ENCODE data around the gene PCNX2.
"Not testable (repeated sequence)": the region's sequence is repeated elsewhere in the genome, so short reads cannot be mapped to it uniquely, and the experiment has no call there.

The PCNX2 gene

DNA sequence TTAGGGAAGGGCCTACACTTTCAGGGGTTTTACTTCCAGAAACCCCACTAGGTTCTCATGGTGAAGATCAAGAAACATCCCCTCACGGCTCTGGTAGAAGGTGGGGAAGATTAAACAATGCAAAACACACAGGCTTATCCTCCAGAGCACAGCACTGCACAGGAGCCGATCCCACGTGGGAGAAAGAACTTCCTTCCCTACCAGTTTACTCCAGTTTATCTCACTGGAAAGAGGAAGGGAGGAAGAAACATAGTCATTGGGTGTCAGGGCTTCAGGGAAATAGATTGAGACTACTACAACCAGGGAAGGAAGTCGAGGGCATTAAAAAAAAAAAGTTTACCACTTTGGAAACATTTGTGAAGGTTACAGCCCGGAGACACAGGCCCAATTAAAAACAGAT is 180.7 kb downstream of the PCNX2 start:
- no peak overlapping the region for H3K4me3 ChIP-seq (replicated peaks; ENCODE audit: low read depth, low read length)
- DNase-seq (ENCODE audit: extremely low read depth, low read depth) = no peak
- TF ChIP-seq CTCF (IDR thresholded peaks at IDR 0.05; ENCODE audit: low read depth, low read length, missing control alignments) = no peak

GRCh38 chr1:233114159-233114558 is 181.4 kb downstream of the PCNX2 start:
- no peak overlapping the region for H3K4me3 ChIP-seq (replicated peaks; ENCODE audit: low read depth, low read length)

GRCh38 chr1:233113009-233113879 is 182.3 kb downstream of the PCNX2 start:
- no peak overlapping the region for H3K4me3 ChIP-seq (replicated peaks; ENCODE audit: low read depth, low read length)
- TF ChIP-seq CTCF (IDR thresholded peaks at IDR 0.05; ENCODE audit: low read depth, low read length, missing control alignments) = no peak

More at GRCh38 chr1:233114159-233114558, 181.4 kb downstream of the PCNX2 start:
- DNase-seq (ENCODE audit: extremely low read depth, low read depth) = no peak
- no peak for TF ChIP-seq CTCF (IDR thresholded peaks at IDR 0.05; ENCODE audit: low read depth, low read length, missing control alignments)

GRCh38 chr1:233112186-233113008 is 183.1 kb downstream of the PCNX2 start:
- no peak for TF ChIP-seq CTCF (IDR thresholded peaks at IDR 0.05; ENCODE audit: low read depth, low read length, missing control alignments)
- H3K4me3 ChIP-seq (replicated peaks; ENCODE audit: low read depth, low read length) = no peak overlapping the region
- no peak for DNase-seq (ENCODE audit: extremely low read depth, low read depth)

More at GRCh38 chr1:233113009-233113879, 182.3 kb downstream of the PCNX2 start:
- peak; percentile 99 for DNase-seq (ENCODE audit: extremely low read depth, low read depth)

DNA sequence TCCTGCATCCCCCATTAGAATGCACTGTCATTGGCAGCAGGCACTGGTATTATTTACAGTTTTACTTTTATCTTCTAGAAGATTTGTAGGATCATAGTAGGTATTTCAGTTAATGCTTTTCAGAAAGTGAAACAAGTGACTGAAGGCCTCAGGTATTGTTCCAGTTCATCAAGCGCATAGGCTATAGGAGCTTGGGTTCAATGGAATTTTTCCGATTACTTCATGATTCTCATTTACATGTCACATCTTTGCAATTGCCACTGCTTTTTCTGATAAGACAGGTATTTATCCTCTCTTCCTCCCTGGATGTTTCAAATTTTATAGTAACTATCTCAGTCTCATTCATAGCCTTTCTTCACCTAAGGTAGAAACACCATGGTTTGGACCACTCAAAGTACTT is 183.8 kb downstream of the PCNX2 start:
- H3K4me3 ChIP-seq (replicated peaks; ENCODE audit: low read depth, low read length) = no peak overlapping the region
- no peak for TF ChIP-seq CTCF (IDR thresholded peaks at IDR 0.05; ENCODE audit: low read depth, low read length, missing control alignments)
- no peak for DNase-seq (ENCODE audit: extremely low read depth, low read depth)

- no peak for TF ChIP-seq CTCF (IDR thresholded peaks at IDR 0.05; ENCODE audit: low read depth, low read length, missing control alignments)
- no peak overlapping the region for H3K4me3 ChIP-seq (replicated peaks; ENCODE audit: low read depth, low read length)
- no peak for DNase-seq (ENCODE audit: extremely low read depth, low read depth)
Observed at GRCh38 chr1:233109096-233109495, 186.4 kb downstream of the PCNX2 start.

GRCh38 chr1:233107716-233108130 is 187.8 kb downstream of the PCNX2 start:
- not testable (repeated sequence) for H3K4me3 ChIP-seq (replicated peaks; ENCODE audit: low read depth, low read length); DNase-seq (ENCODE audit: extremely low read depth, low read depth)

Measured in HFF-Myc (cell line).